ENCODE results near the gene NANOS2.
"Not testable (repeated sequence)": the region's sequence is repeated elsewhere in the genome, so short reads cannot be mapped to it uniquely, and the experiment has no call there.

Gene NANOS2

GRCh38 chr19:45927565-45928261 is 13.1 kb upstream of the NANOS2 start:
- peak; percentile 94 for DNase-seq

GRCh38 chr19:45924891-45925447 is 10.4 kb upstream of the NANOS2 start:
- no peak for DNase-seq

GRCh38 chr19:45922281-45922680 is 7.7 kb upstream of the NANOS2 start:
- no peak for DNase-seq

- DNase-seq = no peak
Measured at GRCh38 chr19:45920458-45920857, 5.9 kb upstream of the NANOS2 start.

- no peak for DNase-seq
Measured at GRCh38 chr19:45919678-45920077, 5.1 kb upstream of the NANOS2 start.

- no peak for DNase-seq
Measured at GRCh38 chr19:45918721-45919120, 4.1 kb upstream of the NANOS2 start.

- DNase-seq = no peak
Measured at GRCh38 chr19:45917421-45918091, 3.0 kb upstream of the NANOS2 start.

- DNase-seq = no peak
Measured at GRCh38 chr19:45911291-45911690, 3.3 kb downstream of the NANOS2 start.

- DNase-seq = no peak
Measured at GRCh38 chr19:45908956-45909355, 5.6 kb downstream of the NANOS2 start.

- no peak for DNase-seq
Measured at GRCh38 chr19:45906221-45906620, 8.4 kb downstream of the NANOS2 start.

- DNase-seq = no peak
Measured at GRCh38 chr19:45905011-45905410, 9.6 kb downstream of the NANOS2 start.

GRCh38 chr19:45902651-45903625 is 11.6 kb downstream of the NANOS2 start:
- DNase-seq = peak; percentile 93

GRCh38 chr19:45901912-45902650 is 12.5 kb downstream of the NANOS2 start, which contains the start of gene MYPOP:
MYPOP (minus strand) TSS chr19:45902613; CDS start chr19:45901773, 840 bp downstream.
- peak; percentile 9 for DNase-seq

GRCh38 chr19:45901432-45901911 is 13.1 kb downstream of the NANOS2 start:
- DNase-seq = peak; percentile 14

GRCh38 chr19:45900738-45901431 is 13.7 kb downstream of the NANOS2 start:
- no peak for DNase-seq

GRCh38 chr19:45899919-45900589 is 14.5 kb downstream of the NANOS2 start:
- DNase-seq = no peak

- DNase-seq = no peak
Measured at GRCh38 chr19:45899253-45899652, 15.3 kb downstream of the NANOS2 start.

GRCh38 chr19:45897261-45897812 is 17.2 kb downstream of the NANOS2 start:
- DNase-seq = no peak

- DNase-seq = not testable (repeated sequence)
Measured at GRCh38 chr19:45895983-45896599, 18.5 kb downstream of the NANOS2 start.

GRCh38 chr19:45895519-45895972 is 19.0 kb downstream of the NANOS2 start:
- DNase-seq = no peak

All from NCI-H2171 (cell line).